ENCODE measurements around the gene POLR3GL.
"Not testable (repeated sequence)": the region's sequence is repeated elsewhere in the genome, so short reads cannot be mapped to it uniquely, and the experiment has no call there.

POLR3GL gene

DNA sequence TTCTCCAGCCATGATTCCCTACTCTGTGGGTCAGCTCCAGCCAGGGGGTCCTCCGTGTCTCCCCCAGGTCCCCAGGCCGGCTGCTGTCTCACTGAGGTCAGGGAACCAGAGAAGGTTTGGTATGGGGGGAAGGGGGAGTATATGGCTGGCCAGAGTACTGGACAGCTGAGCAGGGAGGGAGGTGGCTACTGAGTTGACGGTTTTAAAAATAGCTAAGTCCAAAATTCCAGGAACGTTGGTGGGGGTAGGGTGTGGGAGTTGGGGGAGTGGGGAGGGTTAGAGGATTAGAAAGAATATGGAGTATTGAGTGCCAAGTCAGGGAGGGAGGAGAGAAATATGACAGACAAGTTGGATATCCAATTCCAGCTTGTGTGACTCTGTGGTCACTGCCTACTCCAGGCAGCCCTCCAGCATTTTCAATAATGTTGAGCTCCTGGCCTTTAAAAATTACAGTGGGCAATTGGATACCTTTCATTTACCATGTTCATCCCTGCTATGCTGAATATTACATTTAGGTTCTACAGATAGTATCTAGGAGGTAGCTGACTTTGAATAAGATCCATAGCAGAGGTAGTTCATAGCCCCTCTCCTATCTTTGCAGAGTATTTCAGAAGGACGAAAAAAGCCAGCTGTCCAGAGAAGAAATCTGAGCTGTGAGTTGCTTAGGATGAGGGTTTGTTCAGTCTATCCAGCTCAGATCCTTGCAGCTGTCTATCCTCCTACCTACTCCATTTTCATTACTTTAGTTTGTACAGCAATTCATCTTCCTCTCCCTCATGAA is 57.3 kb downstream of the POLR3GL start, which contains the start of gene HJV:
TSS of gene HJV (minus strand) at position 114 of the 781 bp plus-strand sequence. CDS start 1,504 bp downstream, outside the sequence.
- DNase-seq = no peak

DNA sequence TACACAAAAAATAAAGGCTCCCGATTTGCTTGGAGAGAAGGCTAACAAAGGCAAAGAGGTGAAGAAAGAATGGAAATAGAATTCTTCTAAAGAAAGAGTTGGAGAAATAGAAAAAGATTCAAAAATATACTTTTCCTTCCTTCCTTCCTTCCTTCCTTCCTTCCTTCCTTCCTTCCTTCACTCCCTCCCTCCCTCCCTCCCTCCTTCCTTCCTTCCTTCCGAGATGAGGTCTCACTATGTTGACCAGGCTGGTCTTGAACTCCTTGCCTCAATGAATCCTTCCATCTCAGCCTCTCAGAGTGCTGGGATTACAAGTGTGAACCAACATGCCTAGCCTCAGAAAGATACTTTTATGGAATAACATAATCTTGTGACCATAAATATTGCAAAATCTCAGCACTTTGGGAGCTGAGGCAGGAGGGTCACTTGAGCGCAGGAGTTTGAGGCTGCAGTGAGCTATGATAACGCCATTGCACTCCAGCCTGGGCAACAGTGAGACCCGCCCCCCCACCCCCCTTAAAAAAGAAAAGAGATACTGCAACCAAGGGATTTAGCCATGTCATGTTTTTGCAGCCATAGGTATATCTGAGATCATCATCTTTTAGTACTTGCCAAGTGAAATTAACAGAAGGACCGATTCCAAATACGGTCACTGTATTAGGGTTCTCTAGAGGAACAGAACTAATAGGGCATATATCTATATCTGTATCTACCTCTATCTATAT is 58.1 kb downstream of the POLR3GL start:
- no peak for DNase-seq

GRCh38 chr1:146025787-146026495 is 61.5 kb downstream of the POLR3GL start:
- not testable (repeated sequence) for DNase-seq

DNA sequence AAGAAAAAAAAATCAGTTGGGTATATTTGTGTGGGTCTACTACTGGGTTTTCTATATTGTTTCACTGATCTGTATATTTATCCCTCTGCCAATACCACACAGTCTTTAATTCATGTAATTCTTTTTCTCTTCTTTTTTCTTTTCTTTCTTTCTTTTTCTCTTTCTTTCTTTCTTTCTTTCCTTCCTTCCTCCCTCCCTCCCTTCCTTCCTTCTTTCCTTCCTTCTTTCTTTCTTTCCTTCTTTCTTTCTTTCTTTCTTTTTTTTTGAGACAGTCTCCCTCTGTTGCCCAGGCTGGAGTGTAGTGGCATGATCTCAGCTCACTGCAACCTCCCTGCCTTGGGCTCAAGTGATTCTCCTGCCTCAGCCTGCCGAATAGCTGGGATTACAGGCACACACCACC is 62.2 kb downstream of the POLR3GL start:
- not testable (repeated sequence) for DNase-seq
